GM23338 (cell line): ENCODE results near the gene PARD3. TPM values are rescaled to one million over a fixed set of nuclear protein-coding genes. Genes with fewer than 3 reads are reported as not detected.

Experiments used
- ATAC-seq: fragments of 200-7000 bp; cut with Tn5 transposase; 3 replicates; pipeline ENCODE4 v1.9.1; 2020
- DNase-seq: peaks from one replicate; pipeline ENCODE4 v3.0.0-alpha.2; 2015; ENCODE audit warnings: low spot score
- H2AFZ ChIP-seq: fragments of 200-600 bp; sonication (generic); 2 replicates; pipeline ENCODE4 v1.8.0; 2016; ENCODE audit warnings: antibody characterized with exemption, mild to moderate bottlenecking, moderate library complexity
- H3F3A ChIP-seq: fragments of 200-600 bp; sonication (generic); replicated peaks from 2 replicates; pipeline ENCODE4 v1.8.0; 2017; ENCODE audit warnings: antibody characterized with exemption, mixed run types, low read depth
- H3K27ac ChIP-seq: fragments of 200-600 bp; sonication (generic); 2 replicates; pipeline ENCODE4 v1.6.1; 2016; ENCODE audit warnings: low read depth
- H3K27me3 ChIP-seq: fragments of 200-600 bp; sonication (generic); 2 replicates; pipeline ENCODE4 v1.8.0; 2016; ENCODE audit warnings: mild to moderate bottlenecking, mixed run types, moderate library complexity; ENCODE audit not compliant: insufficient read depth
- H3K36me3 ChIP-seq: fragments of 200-600 bp; sonication (generic); 2 replicates; pipeline ENCODE4 v1.8.0; 2016; ENCODE audit warnings: mild to moderate bottlenecking; ENCODE audit not compliant: insufficient read depth
- H3K4me1 ChIP-seq: fragments of 200-600 bp; sonication (generic); 2 replicates; pipeline ENCODE4 v1.8.0; 2016; ENCODE audit warnings: mild to moderate bottlenecking, moderate library complexity; ENCODE audit not compliant: insufficient read depth
- H3K4me2 ChIP-seq: fragments of 200-600 bp; sonication (generic); 2 replicates; pipeline ENCODE4 v1.7.1; 2017; ENCODE audit warnings: mixed run types
- H3K4me3 ChIP-seq: fragments of 200-600 bp; sonication (generic); 2 replicates; pipeline ENCODE4 v1.6.1; 2016; ENCODE audit warnings: mixed run types
- H3K79me2 ChIP-seq: fragments of 200-600 bp; sonication (generic); replicated peaks from 2 replicates; pipeline ENCODE4 v1.8.0; 2017; ENCODE audit warnings: mild to moderate bottlenecking; ENCODE audit not compliant: insufficient read depth
- H3K9me2 ChIP-seq: fragments of 200-600 bp; sonication (generic); 2 replicates; pipeline ENCODE4 v1.8.0; 2017; ENCODE audit not compliant: insufficient read depth
- H4K20me1 ChIP-seq: fragments of 200-600 bp; sonication (generic); replicated peaks from 2 replicates; pipeline ENCODE4 v1.8.0; 2017; ENCODE audit warnings: mild to moderate bottlenecking; ENCODE audit not compliant: insufficient read depth
- H3K27ac Mint-ChIP-seq: 2 replicates; pipeline ENCODE4 v1.8.0; 2020; ENCODE audit warnings: inconsistent platforms, mild to moderate bottlenecking, moderate library complexity, mixed read lengths
- H3K27me3 Mint-ChIP-seq: 3 replicates; pipeline ENCODE4 v1.8.0; 2022; ENCODE audit warnings: low read depth, mild to moderate bottlenecking, moderate library complexity, mixed read lengths, inconsistent platforms; ENCODE audit not compliant: insufficient read depth, poor library complexity
- H3K36me3 Mint-ChIP-seq: 3 replicates; pipeline ENCODE4 v1.8.0; 2021; ENCODE audit warnings: low read depth, mild to moderate bottlenecking, inconsistent platforms, moderate library complexity, mixed read lengths
- H3K4me1 Mint-ChIP-seq: 3 replicates; pipeline ENCODE4 v1.8.0; 2020; ENCODE audit warnings: mild to moderate bottlenecking, inconsistent platforms, mixed read lengths
- H3K4me3 Mint-ChIP-seq: 3 replicates; pipeline ENCODE4 v1.8.0; 2021; ENCODE audit warnings: moderate library complexity, mild to moderate bottlenecking, inconsistent platforms, mixed read lengths
- H3K9me3 Mint-ChIP-seq: 3 replicates; pipeline ENCODE4 v1.8.0; 2020; ENCODE audit warnings: moderate library complexity, mild to moderate bottlenecking, inconsistent platforms, mixed read lengths
- CREB1 ChIP-seq: fragments of 250-450 bp; sonication (Bioruptor Pico); IDR thresholded peaks from 2 replicates; pipeline ENCODE4 v1.5.0; 2020; ENCODE audit warnings: low read depth, mild to moderate bottlenecking, moderate library complexity
- CTCF ChIP-seq, 2 experiments: fragments of 200-600 bp in 1 of 2; sonication (generic) in 1 of 2; conservative IDR thresholded peaks; 2 replicates each; pipeline versions ENCODE4 v1.5.1 to v1.6.1; 2016 to 2017; ENCODE audit warnings: antibody characterized with exemption in 2 of 2, low read depth in 2 of 2, mild to moderate bottlenecking in 2 of 2, moderate library complexity in 1 of 2
- EZH2 ChIP-seq: fragments of 200-600 bp; sonication (generic); IDR thresholded peaks from one replicate; pipeline ENCODE4 v1.8.0; 2017; ENCODE audit warnings: antibody characterized with exemption, mild to moderate bottlenecking, low read depth; ENCODE audit not compliant: unreplicated experiment
- EZH2phosphoT487 ChIP-seq: fragments of 200-600 bp; sonication (generic); IDR thresholded peaks from one replicate; pipeline ENCODE4 v1.8.1; 2018; ENCODE audit warnings: antibody characterized with exemption; ENCODE audit not compliant: unreplicated experiment
- JUNB ChIP-seq: IDR thresholded peaks from one replicate; pipeline ENCODE4 v1.6.1; 2016; ENCODE audit warnings: antibody characterized with exemption; ENCODE audit not compliant: unreplicated experiment
- NANOG ChIP-seq: IDR thresholded peaks from 2 replicates; pipeline ENCODE4 v1.6.1; 2016; ENCODE audit warnings: antibody characterized with exemption, borderline replicate concordance
- POLR2AphosphoS5 ChIP-seq: IDR thresholded peaks from 2 replicates; pipeline ENCODE4 v1.6.1; 2016; ENCODE audit warnings: antibody characterized with exemption, low read depth
- REST ChIP-seq: IDR thresholded peaks from one replicate; pipeline ENCODE4 v1.6.1; 2018; ENCODE audit warnings: antibody characterized with exemption; ENCODE audit not compliant: unreplicated experiment
- ZNF114 ChIP-seq: fragments of 250-450 bp; sonication (Bioruptor Pico); IDR thresholded peaks from 2 replicates; pipeline ENCODE4 v1.5.0; 2020; ENCODE audit warnings: mild to moderate bottlenecking, moderate library complexity
- ZNF331 ChIP-seq: fragments of 250-450 bp; sonication (Bioruptor Pico); IDR thresholded peaks from 2 replicates; pipeline ENCODE4 v1.5.0; 2020; ENCODE audit warnings: low read depth, mild to moderate bottlenecking, moderate library complexity
- polyA plus RNA-seq: library from polyadenylated mRNA; unstranded; fragments of >200 nt; fragmentation: Nextera tagmentation; extraction: Ambion mirVana; gene quantifications from 2 replicates; pipeline ENCODE4 v1.2.1, GENCODE V29; 2016
- total RNA-seq: library from RNA; depleted of rRNA; stranded (reverse); fragments of >200 nt; shearing (Covaris generic); gene quantifications from 2 replicates; pipeline ENCODE4 v1.2.3, GENCODE V29; 2014
- TF ChIP-seq, protein P1 (sequence below): IDR thresholded peaks from 2 replicates; pipeline ENCODE4 v1.6.1; 2016; ENCODE audit warnings: antibody characterized with exemption

The PARD3 gene
- total and polyA plus RNA-seq, 2 experiments from 2014 or later = 30.2 to 51.4 TPM

GRCh38 chr10:34731885-34732701, 83.0 kb downstream of the PARD3 start (continued):
- TF ChIP-seq CREB1 (no peak), JUNB (no peak), CTCF (conservative IDR thresholded peaks at IDR 0.05; ENCODE audit: low read depth in 2 of 2) (no peak), REST (no peak), EZH2 (no peak), NANOG (no peak), ZNF331 (CRISPR knock-in tag) (no peak)

- Histone ChIP-seq H3K4me2 (no peak overlapping the region), H3K27ac (no peak overlapping the region), H3K27me3 (no peaks in the 10 kb centered on the region), H3K4me3 (no peak overlapping the region), H3K4me1 (0 out of 2 replicates have a peak, but pooled peaks cover 3% of the 10 kb centered on the region), H4K20me1 (peaks cover 7% of the 10 kb centered on the region), H3K36me3 (no peaks in the 10 kb centered on the region), H3F3A (no peaks in the 10 kb centered on the region), H3K9me2 (no peaks in the 10 kb centered on the region), H2AFZ (no peak overlapping the region), H3K79me2 (peaks cover 97% of the 10 kb centered on the region)
- Mint-ChIP-seq H3K4me3 (no peak overlapping the region), H3K4me1 (peaks cover 29% of the 10 kb centered on the region), H3K27me3 (peaks cover 8% of the 10 kb centered on the region), H3K36me3 (no peaks in the 10 kb centered on the region), H3K9me3 (no peaks in the 10 kb centered on the region), H3K27ac (no peak overlapping the region)
- DNase-seq = no peak
- no peak for TF ChIP-seq CREB1
- no peak for TF ChIP-seq NANOG
- no peak for TF ChIP-seq JUNB
- ATAC-seq = no peak
Measured at GRCh38 chr10:34731213-34731612, 83.9 kb downstream of the PARD3 start.

- ATAC-seq (no peak), DNase-seq (no peak)
- Mint-ChIP-seq H3K27ac (no peak overlapping the region), H3K4me1 (peaks cover 29% of the 10 kb centered on the region), H3K27me3 (peaks cover 5% of the 10 kb centered on the region), H3K9me3 (no peaks in the 10 kb centered on the region), H3K4me3 (no peak overlapping the region), H3K36me3 (no peaks in the 10 kb centered on the region)
- Histone ChIP-seq H3K27ac (no peak overlapping the region), H2AFZ (no peak overlapping the region), H3K4me2 (no peak overlapping the region), H3K27me3 (no peaks in the 10 kb centered on the region), H3K4me1 (0 out of 2 replicates have a peak, but pooled peaks cover 3% of the 10 kb centered on the region), H3K36me3 (no peaks in the 10 kb centered on the region), H3F3A (no peaks in the 10 kb centered on the region), H4K20me1 (peaks cover 7% of the 10 kb centered on the region), H3K9me2 (no peaks in the 10 kb centered on the region), H3K79me2 (peaks cover 97% of the 10 kb centered on the region), H3K4me3 (no peak overlapping the region)
- TF ChIP-seq POLR2AphosphoS5 (no peak), ZNF114 (CRISPR knock-in tag) (no peak), JUNB (no peak), EZH2 (no peak), EZH2phosphoT487 (no peak), REST (no peak)
- TF ChIP-seq, protein P1, sequence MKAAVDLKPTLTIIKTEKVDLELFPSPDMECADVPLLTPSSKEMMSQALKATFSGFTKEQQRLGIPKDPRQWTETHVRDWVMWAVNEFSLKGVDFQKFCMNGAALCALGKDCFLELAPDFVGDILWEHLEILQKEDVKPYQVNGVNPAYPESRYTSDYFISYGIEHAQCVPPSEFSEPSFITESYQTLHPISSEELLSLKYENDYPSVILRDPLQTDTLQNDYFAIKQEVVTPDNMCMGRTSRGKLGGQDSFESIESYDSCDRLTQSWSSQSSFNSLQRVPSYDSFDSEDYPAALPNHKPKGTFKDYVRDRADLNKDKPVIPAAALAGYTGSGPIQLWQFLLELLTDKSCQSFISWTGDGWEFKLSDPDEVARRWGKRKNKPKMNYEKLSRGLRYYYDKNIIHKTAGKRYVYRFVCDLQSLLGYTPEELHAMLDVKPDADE = no peak
Measured at GRCh38 chr10:34730726-34731125, 84.4 kb downstream of the PARD3 start.
